Panc1 (cell line): Measurements from ENCODE around the gene RNPS1. TPM values are rescaled to one million over a fixed set of nuclear protein-coding genes. Genes with fewer than 3 reads are reported as not detected.

ENCODE experiments used
- ATAC-seq: fragments of 200-7000 bp; cut with Tn5 transposase; 2 replicates; pipeline ENCODE4 v1.9.1; 2020; ENCODE audit warnings: mild to moderate bottlenecking, moderate library complexity
- BruUV-seq: library from RNA; stranded (reverse); fragments of 400-500 nt; replicated peaks from 2 replicates; lab custom pipeline; 2021; lab: Mats Ljungman, UMichigan
- CTCF ChIA-PET: fragments of 300-600 bp; sonication (Branson Sonifier 250); formaldehyde crosslinking; loops from one replicate; lab custom pipeline; 2022; ENCODE audit warnings: antibody characterized with exemption; lab: Charles Lee
- POLR2A ChIA-PET: fragments of 300-600 bp; sonication (Branson Sonifier 250); formaldehyde crosslinking; loops from one replicate; lab custom pipeline; 2022; ENCODE audit warnings: antibody characterized with exemption; lab: Charles Lee
- DNase-seq: peaks from one replicate; pipeline ENCODE4 v3.0.0-alpha.2; 2010; ENCODE audit warnings: low read depth, low spot score
- H3K27ac ChIP-seq: 2 replicates; pipeline ENCODE4 v1.5.1; 2011; ENCODE audit warnings: mild to moderate bottlenecking, low read length, inconsistent platforms
- H3K27me3 ChIP-seq: fragments of 200-500 bp; sonication (Bioruptor generic); 2 replicates; pipeline ENCODE4 v1.6.0; 2014; ENCODE audit warnings: low read length, inconsistent platforms; ENCODE audit not compliant: control insufficient read depth, insufficient read depth
- H3K36me3 ChIP-seq: fragments of 200-500 bp; sonication (Bioruptor generic); 2 replicates; pipeline ENCODE4 v1.5.1; 2014; ENCODE audit warnings: inconsistent platforms, mild to moderate bottlenecking, low read length, moderate library complexity; ENCODE audit not compliant: control insufficient read depth, insufficient read depth
- H3K4me1 ChIP-seq: 2 replicates; pipeline ENCODE4 v1.5.1; 2011; ENCODE audit warnings: inconsistent platforms, mild to moderate bottlenecking, low read length, moderate library complexity; ENCODE audit not compliant: control insufficient read depth, insufficient read depth
- H3K4me3 ChIP-seq, 2 experiments: 2 replicates each; pipeline ENCODE4 v1.5.1; 2011 to 2012; ENCODE audit warnings: low read depth in 2 of 2, low read length in 2 of 2, mild to moderate bottlenecking in 2 of 2, inconsistent platforms in 1 of 2, moderate library complexity in 1 of 2
- H3K9me3 ChIP-seq: fragments of 200-500 bp; sonication (Bioruptor generic); 2 replicates; pipeline ENCODE4 v1.5.1; 2014; ENCODE audit warnings: low read depth, mild to moderate bottlenecking, inconsistent platforms, low read length, moderate library complexity; ENCODE audit not compliant: control insufficient read depth, insufficient read depth
- CTCF ChIP-seq: fragments of 450-650 bp; IDR thresholded peaks from 2 replicates; pipeline ENCODE4 v1.5.1; 2017; ENCODE audit warnings: mild to moderate bottlenecking
- POLR2AphosphoS5 ChIP-seq: IDR thresholded peaks from 2 replicates; pipeline ENCODE4 v1.6.1; 2012; ENCODE audit warnings: mild to moderate bottlenecking, low read depth, low read length, moderate library complexity
- SIN3A ChIP-seq: IDR thresholded peaks from 2 replicates; pipeline ENCODE4 v1.6.1; 2012; ENCODE audit warnings: low read depth, mild to moderate bottlenecking, low read length, moderate library complexity, borderline replicate concordance; ENCODE audit not compliant: insufficient read depth
- TCF7L2 ChIP-seq: IDR thresholded peaks from 2 replicates; pipeline ENCODE4 v1.6.1; 2011; ENCODE audit warnings: mild to moderate bottlenecking, low read depth, low read length, inconsistent platforms
- in situ Hi-C: cut with HindIII; loops from 2 replicates; pipeline ENCODE4 v1.10.0; 2016; ENCODE audit warnings: low sequenced_read_pairs, low pct_unique_long_range_greater_than_20kb
- intact Hi-C: fragments of 100-400 bp; cut with micrococcal nuclease; formaldehyde crosslinking; loops from one replicate; pipeline ENCODE4 v1.10.0; 2022; ENCODE audit not compliant: unreplicated experiment
- total RNA-seq: library from RNA; stranded (reverse); gene quantifications from one replicate; pipeline ENCODE4 v1.2.1, GENCODE V29; 2021; ENCODE audit not compliant: unreplicated experiment
- TF ChIP-seq, protein P1 (sequence below), 2 experiments: IDR thresholded peaks; 2 replicates each; pipeline ENCODE4 v1.6.1; 2011 to 2012; ENCODE audit warnings: low read depth in 2 of 2, control low read depth in 1 of 2, low read length in 1 of 2, mild to moderate bottlenecking in 1 of 2, moderate library complexity in 1 of 2; ENCODE audit not compliant: insufficient read depth in 1 of 2

Gene RNPS1
- total RNA-seq, 1 experiment from 2014 or later, result 249 TPM

DNA sequence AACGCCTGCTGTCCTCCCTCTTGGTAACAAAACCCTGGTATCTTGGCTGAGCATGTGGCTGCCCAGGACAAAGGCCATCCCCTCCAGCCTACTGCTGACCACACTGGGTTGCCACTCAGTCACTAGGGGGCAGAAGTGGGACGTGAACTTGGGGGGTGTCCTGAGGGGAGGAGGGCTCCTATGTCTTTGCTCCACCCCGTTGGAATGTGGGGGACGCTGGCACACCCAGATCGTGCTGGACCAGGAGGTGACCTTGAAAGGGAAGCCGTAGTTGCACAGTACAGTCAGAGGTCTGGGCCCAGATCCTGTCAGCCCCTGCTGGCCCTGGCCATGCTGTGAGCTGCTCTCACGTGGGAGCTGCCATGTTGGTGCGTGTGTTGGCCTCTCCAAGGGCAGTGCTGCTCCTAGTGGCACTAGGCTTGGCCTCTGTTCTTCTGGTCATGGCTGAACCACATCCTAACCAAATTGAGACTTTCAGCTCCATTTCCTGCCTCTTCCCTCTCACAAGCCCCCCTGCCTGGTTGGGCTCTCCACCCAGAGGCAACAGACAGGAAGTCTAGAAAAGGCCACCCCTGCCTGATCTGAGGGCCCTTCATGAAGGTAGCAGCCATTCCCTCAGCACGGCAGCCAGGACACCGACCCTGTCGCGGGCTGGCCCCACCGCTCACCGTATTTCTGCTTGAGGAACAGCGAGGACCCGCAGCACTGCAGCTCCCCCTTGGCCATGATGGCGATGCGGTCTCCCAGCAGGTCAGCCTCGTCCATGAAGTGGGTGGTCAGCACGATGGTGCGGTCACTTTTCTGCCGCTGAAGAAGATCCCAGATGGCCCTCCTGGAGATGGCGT lies 29.0 kb upstream of the RNPS1 start:
- CTCF ChIA-PET, result no interaction called here
- POLR2A ChIA-PET, result interaction anchor here (0.6 kb wide), 1 partner anchor 41 kb away, joined by 3 read pairs; no protein-coding TSS in a partner anchor
- Histone ChIP-seq H3K9me3 (no peaks in the 10 kb centered on the region), H3K27ac (no peak overlapping the region), H3K4me3 (no peak overlapping the region), H3K36me3 (no peaks in the 10 kb centered on the region), H3K27me3 (no peaks in the 10 kb centered on the region), H3K4me1 (no peaks in the 10 kb centered on the region)
- peak; percentile 72; the same call in 1 of the 2 replicates for ATAC-seq
- no peak for TF ChIP-seq POLR2AphosphoS5
- peak; percentile 15 for DNase-seq
- in situ Hi-C loops, result no loop called here
- no TSS peak for BruUV-seq
- intact Hi-C loops, result no loop called here

DNA sequence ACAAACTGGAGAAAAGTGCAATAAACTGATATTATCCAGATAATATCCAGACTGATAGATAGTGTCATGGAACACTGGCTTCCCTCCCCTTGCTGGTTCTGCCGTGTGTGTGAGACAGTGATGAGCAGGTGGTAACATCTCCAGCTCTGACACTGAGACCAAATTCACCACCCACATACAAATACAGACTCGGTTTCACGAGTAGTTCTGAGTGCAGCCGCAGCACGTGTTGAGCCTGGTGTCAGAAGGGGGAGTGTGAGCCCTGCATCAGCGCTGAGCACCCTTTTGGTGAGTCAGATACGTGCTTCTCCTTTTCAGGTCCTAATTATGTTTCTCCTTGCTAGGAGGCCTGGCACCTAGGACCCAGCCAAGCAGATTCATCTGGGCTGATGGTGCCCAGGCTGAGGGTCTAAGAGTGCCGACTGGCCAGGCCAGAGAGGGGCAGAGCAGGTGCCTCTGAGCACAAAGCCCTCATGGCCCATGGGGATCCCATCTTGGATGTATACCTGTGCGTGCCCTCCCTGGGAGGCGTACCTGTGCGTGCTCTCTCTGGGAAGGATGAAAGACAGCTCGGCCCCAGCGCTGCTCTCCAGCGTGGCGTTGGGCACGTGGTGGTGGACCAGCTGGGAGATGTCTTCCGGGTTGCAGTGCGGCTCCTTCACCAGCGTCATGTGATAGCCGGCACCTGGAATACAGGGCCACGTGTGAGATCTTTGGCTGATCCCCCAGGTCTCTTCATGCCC lies 27.3 kb upstream of the RNPS1 start:
- in situ Hi-C loops, result no loop called here
- no peak for DNase-seq
- Histone ChIP-seq H3K9me3 (no peaks in the 10 kb centered on the region), H3K27me3 (no peaks in the 10 kb centered on the region), H3K4me1 (no peaks in the 10 kb centered on the region), H3K27ac (no peak overlapping the region), H3K4me3 (no peak overlapping the region), H3K36me3 (no peaks in the 10 kb centered on the region)
- no peak for TF ChIP-seq TCF7L2
- TF ChIP-seq, protein P1, sequence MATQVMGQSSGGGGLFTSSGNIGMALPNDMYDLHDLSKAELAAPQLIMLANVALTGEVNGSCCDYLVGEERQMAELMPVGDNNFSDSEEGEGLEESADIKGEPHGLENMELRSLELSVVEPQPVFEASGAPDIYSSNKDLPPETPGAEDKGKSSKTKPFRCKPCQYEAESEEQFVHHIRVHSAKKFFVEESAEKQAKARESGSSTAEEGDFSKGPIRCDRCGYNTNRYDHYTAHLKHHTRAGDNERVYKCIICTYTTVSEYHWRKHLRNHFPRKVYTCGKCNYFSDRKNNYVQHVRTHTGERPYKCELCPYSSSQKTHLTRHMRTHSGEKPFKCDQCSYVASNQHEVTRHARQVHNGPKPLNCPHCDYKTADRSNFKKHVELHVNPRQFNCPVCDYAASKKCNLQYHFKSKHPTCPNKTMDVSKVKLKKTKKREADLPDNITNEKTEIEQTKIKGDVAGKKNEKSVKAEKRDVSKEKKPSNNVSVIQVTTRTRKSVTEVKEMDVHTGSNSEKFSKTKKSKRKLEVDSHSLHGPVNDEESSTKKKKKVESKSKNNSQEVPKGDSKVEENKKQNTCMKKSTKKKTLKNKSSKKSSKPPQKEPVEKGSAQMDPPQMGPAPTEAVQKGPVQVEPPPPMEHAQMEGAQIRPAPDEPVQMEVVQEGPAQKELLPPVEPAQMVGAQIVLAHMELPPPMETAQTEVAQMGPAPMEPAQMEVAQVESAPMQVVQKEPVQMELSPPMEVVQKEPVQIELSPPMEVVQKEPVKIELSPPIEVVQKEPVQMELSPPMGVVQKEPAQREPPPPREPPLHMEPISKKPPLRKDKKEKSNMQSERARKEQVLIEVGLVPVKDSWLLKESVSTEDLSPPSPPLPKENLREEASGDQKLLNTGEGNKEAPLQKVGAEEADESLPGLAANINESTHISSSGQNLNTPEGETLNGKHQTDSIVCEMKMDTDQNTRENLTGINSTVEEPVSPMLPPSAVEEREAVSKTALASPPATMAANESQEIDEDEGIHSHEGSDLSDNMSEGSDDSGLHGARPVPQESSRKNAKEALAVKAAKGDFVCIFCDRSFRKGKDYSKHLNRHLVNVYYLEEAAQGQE (IDR thresholded peaks at IDR 0.05; ENCODE audit: insufficient read depth in 1 of 2, low read depth in 2 of 2, low read length in 1 of 2), result no peak
- no peak for TF ChIP-seq SIN3A
- TF ChIP-seq CTCF, result no peak
- TF ChIP-seq POLR2AphosphoS5, result no peak
- ChIA-PET CTCF (no interaction called here), POLR2A (no interaction called here)
- intact Hi-C loops, result no loop called here
- BruUV-seq, result no TSS peak
- ATAC-seq, result no peak
